ENCODE results near the gene CCNY. TPM values are rescaled to one million over a fixed set of nuclear protein-coding genes. Genes with fewer than 3 reads are reported as not detected.

CCNY gene
- total and polyA plus RNA-seq, 2 of the 4 experiments (the other 2 are of a cell fraction), result 38.0 to 131 TPM

GRCh38 chr10:35426657-35427056 is 90.3 kb downstream of the CCNY start:
- H3K23ac ChIP-seq (ENCODE audit: low read depth, low read length), result 0 out of 2 replicates have a peak overlapping the region, but pooled peaks have one; percentile 4
- H3K9me1 ChIP-seq (ENCODE audit: insufficient read depth, low read length), result peaks cover 30% of the 10 kb centered on the region
- no peak overlapping the region for H3K4me2 ChIP-seq (ENCODE audit: low read depth, low read length)
- H3K56ac ChIP-seq (ENCODE audit: extremely low read depth, insufficient read depth, low read length), result no peak overlapping the region
- H2BK120ac ChIP-seq (ENCODE audit: low read depth, low read length), result no peak overlapping the region
- no peak overlapping the region for H3K27ac ChIP-seq (ENCODE audit: insufficient read depth, low read length)
- DNase-seq (no peak), ATAC-seq (ENCODE audit: low read depth) (no peak)
- dilution Hi-C loops (cut with HindIII; ENCODE audit: low sequenced_read_pairs, unreplicated experiment), result no loop called here
- no peak overlapping the region for H4K5ac ChIP-seq (ENCODE audit: low read depth, low read length)
- in situ Hi-C loops (cut with MboI; ENCODE audit: low sequenced_read_pairs), result no loop called here
- H3K4me3 ChIP-seq (ENCODE audit: insufficient read depth, low read depth, low read length), result no peak overlapping the region
- no peak overlapping the region for H2AK5ac ChIP-seq (ENCODE audit: low read depth, low read length)
- H2BK5ac ChIP-seq (ENCODE audit: low read depth, low read length, poor library complexity, severe bottlenecking), result no peak overlapping the region
- H3K36me3 ChIP-seq (ENCODE audit: control insufficient read depth, insufficient read depth, low read length), result no peaks in the 10 kb centered on the region
- no peaks in the 10 kb centered on the region for H3K27me3 ChIP-seq (ENCODE audit: control insufficient read depth, insufficient read depth, low read length)
- TF ChIP-seq USF2 (IDR thresholded peaks at IDR 0.05; ENCODE audit: low read depth, low read length) (no peak), BHLHE40 (IDR thresholded peaks at IDR 0.05; ENCODE audit: low read depth, low read length) (no peak)
- H2AK9ac ChIP-seq (replicated peaks; ENCODE audit: low read depth, low read length, poor library complexity), result no peak overlapping the region
- H3K79me1 ChIP-seq (ENCODE audit: low read depth in 1 of 2, low read length in 2 of 2), result peaks cover 43 to 77% of the 10 kb centered on the region in 2 experiments
- H4K8ac ChIP-seq (ENCODE audit: low read depth in 2 of 2, low read length in 2 of 2), result no peak overlapping the region
- no peak overlapping the region for H2BK20ac ChIP-seq (ENCODE audit: low read depth, low read length)
- H4K91ac ChIP-seq (ENCODE audit: insufficient read depth, low read depth, low read length), result no peak overlapping the region
- no peak overlapping the region for H3K4ac ChIP-seq (ENCODE audit: low read depth, low read length)
- H3K9me3 ChIP-seq (ENCODE audit: control insufficient read depth, insufficient read depth, low read length), result no peaks in the 10 kb centered on the region
- POLR2A ChIA-PET (ENCODE audit: unreplicated experiment), result no interaction called here
- CTCF ChIA-PET, result no interaction called here
- no peak overlapping the region for H3K18ac ChIP-seq (ENCODE audit: low read depth, low read length)
- H3K14ac ChIP-seq (replicated peaks; ENCODE audit: low read depth, low read length), result no peak overlapping the region
- intact Hi-C loops (cut with micrococcal nuclease), result loop anchor here (10.0 kb wide), 1 partner anchor 88 kb away; no protein-coding TSS in a partner anchor
- no peak overlapping the region for H2BK15ac ChIP-seq (ENCODE audit: low read depth, low read length)
- peaks cover 41% of the 10 kb centered on the region for H4K20me1 ChIP-seq (ENCODE audit: insufficient read depth, low read length)
- H3K4me1 ChIP-seq (ENCODE audit: control insufficient read depth, insufficient read depth, low read length), result peaks cover 16% of the 10 kb centered on the region
- no peak overlapping the region for H3K9ac ChIP-seq (ENCODE audit: low read depth, low read length)
- H2AFZ ChIP-seq (replicated peaks; ENCODE audit: low read length, poor library complexity), result no peak overlapping the region
- BruUV-seq (replicated peaks), result no TSS peak
